Renal pelvis (tissue), 12 donors: ENCODE data around the gene ZNRF3. TPM values are rescaled to one million over a fixed set of nuclear protein-coding genes. Genes with fewer than 3 reads are reported as not detected.
"Not testable (repeated sequence)": the region's sequence is repeated elsewhere in the genome, so short reads cannot be mapped to it uniquely, and the experiment has no call there.

Experiments used
- DNase-seq: peaks from one replicate; pipeline ENCODE4 v3.0.0-alpha.2; 2013
- long read RNA-seq, 16 experiments: transcript quantifications; one replicate each; lab custom pipeline, GENCODE V29; 2026
- polyA plus RNA-seq, 3 donors: library from polyadenylated mRNA; unstranded; fragments of 120-200 nt; gene quantifications; one replicate each; pipeline ENCODE4 v1.2.1, GENCODE V29; 2013; ENCODE audit not compliant: insufficient read length in 3 of 3

Gene ZNRF3
- polyA plus RNA-seq, result 10 to 100 TPM; 28.2 to 32.2 (median 31.5) TPM
- long read RNA-seq, donor 1, full-length matches to known transcripts, result 1 of 1 reads
- long read RNA-seq, donor 1, partial matches to known transcripts, result 0 of 1 reads
- long read RNA-seq, donor 1, other reads (novel, unspliced or antisense), result 0 of 1 reads
- long read RNA-seq, donor 2, full-length matches to known transcripts, result 2 of 8 reads
- long read RNA-seq, donor 2, partial matches to known transcripts, result 6 of 8 reads
- long read RNA-seq, donor 2, other reads (novel, unspliced or antisense), result 0 of 8 reads
- long read RNA-seq, donor 3, full-length matches to known transcripts, result 1 of 13 reads
- long read RNA-seq, donor 3, partial matches to known transcripts, result 12 of 13 reads
- long read RNA-seq, donor 3, other reads (novel, unspliced or antisense), result 0 of 13 reads
- long read RNA-seq, donor 4, full-length matches to known transcripts, result 1 of 1 reads
- long read RNA-seq, donor 4, partial matches to known transcripts, result 0 of 1 reads
- long read RNA-seq, donor 4, other reads (novel, unspliced or antisense), result 0 of 1 reads
- long read RNA-seq, donor 5, full-length matches to known transcripts, result 1 of 1 reads
- long read RNA-seq, donor 5, partial matches to known transcripts, result 0 of 1 reads
- long read RNA-seq, donor 5, other reads (novel, unspliced or antisense), result 0 of 1 reads
- long read RNA-seq, donor 6, full-length matches to known transcripts, result 3 of 10 reads
- long read RNA-seq, donor 6, partial matches to known transcripts, result 7 of 10 reads
- long read RNA-seq, donor 6, other reads (novel, unspliced or antisense), result 0 of 10 reads
- long read RNA-seq, donor 7, full-length matches to known transcripts, result 1 of 13 reads
- long read RNA-seq, donor 7, partial matches to known transcripts, result 12 of 13 reads
- long read RNA-seq, donor 7, other reads (novel, unspliced or antisense), result 0 of 13 reads
- long read RNA-seq, donor 8, result 0 reads
- long read RNA-seq, donor 9, full-length matches to known transcripts, result 3 of 12 reads
- long read RNA-seq, donor 9, partial matches to known transcripts, result 9 of 12 reads
- long read RNA-seq, donor 9, other reads (novel, unspliced or antisense), result 0 of 12 reads
- long read RNA-seq, donor 10, full-length matches to known transcripts, result 1 of 6 reads
- long read RNA-seq, donor 10, partial matches to known transcripts, result 5 of 6 reads
- long read RNA-seq, donor 10, other reads (novel, unspliced or antisense), result 0 of 6 reads
- long read RNA-seq, donor 11, partial matches to known transcripts, result 21 of 21 reads
- long read RNA-seq, donor 11, other reads (novel, unspliced or antisense), result 0 of 21 reads
- long read RNA-seq, donor 12, full-length matches to known transcripts, result 6 of 28 reads
- long read RNA-seq, donor 12, partial matches to known transcripts, result 22 of 28 reads
- long read RNA-seq, donor 12, other reads (novel, unspliced or antisense), result 0 of 28 reads
- long read RNA-seq, donor 13, partial matches to known transcripts, result 5 of 5 reads
- long read RNA-seq, donor 13, other reads (novel, unspliced or antisense), result 0 of 5 reads
- long read RNA-seq, donor 14, full-length matches to known transcripts, result 3 of 48 reads
- long read RNA-seq, donor 14, partial matches to known transcripts, result 45 of 48 reads
- long read RNA-seq, donor 14, other reads (novel, unspliced or antisense), result 0 of 48 reads
- long read RNA-seq, donor 15, full-length matches to known transcripts, result 2 of 2 reads
- long read RNA-seq, donor 15, partial matches to known transcripts, result 0 of 2 reads
- long read RNA-seq, donor 15, other reads (novel, unspliced or antisense), result 0 of 2 reads
- long read RNA-seq, donor 16, full-length matches to known transcripts, result 2 of 27 reads
- long read RNA-seq, donor 16, partial matches to known transcripts, result 25 of 27 reads
- long read RNA-seq, donor 16, other reads (novel, unspliced or antisense), result 0 of 27 reads

GRCh38 chr22:28882878-28883656, at the start of gene ZNRF3:
Gene ZNRF3, plus strand, starts transcription at chr22:28883572. Its CDS starts 195 bp downstream, at chr22:28883767.
- DNase-seq, result peak; percentile 91

- DNase-seq, result no peak
These were observed 47.7 kb upstream of the ZNRF3 start for GRCh38 chr22:28835630-28836189.

- DNase-seq, result no peak
These were observed 45.7 kb upstream of the ZNRF3 start for GRCh38 chr22:28837640-28838039.

GRCh38 chr22:28838971-28839370, 44.4 kb upstream of the ZNRF3 start:
- DNase-seq, result no peak

GRCh38 chr22:28841111-28841510, 42.3 kb upstream of the ZNRF3 start:
- DNase-seq, result no peak

- DNase-seq, result no peak
These were observed 39.7 kb upstream of the ZNRF3 start for GRCh38 chr22:28843633-28844032.

- DNase-seq, result not testable (repeated sequence)
These were observed 39.1 kb upstream of the ZNRF3 start for GRCh38 chr22:28844277-28844676.

- DNase-seq, result no peak
These were observed 36.4 kb upstream of the ZNRF3 start for GRCh38 chr22:28846994-28847393.

GRCh38 chr22:28855355-28856094, 27.8 kb upstream of the ZNRF3 start:
- DNase-seq, result peak; percentile 83

- DNase-seq, result no peak
These were observed 27.3 kb upstream of the ZNRF3 start for GRCh38 chr22:28856095-28856455.

- no peak for DNase-seq
These were observed 26.1 kb upstream of the ZNRF3 start for GRCh38 chr22:28857288-28857687.

- no peak for DNase-seq
These were observed 18.3 kb upstream of the ZNRF3 start for GRCh38 chr22:28864878-28865596.

- DNase-seq, result no peak
These were observed 16.2 kb upstream of the ZNRF3 start for GRCh38 chr22:28867191-28867590.

GRCh38 chr22:28868389-28868788, 15.0 kb upstream of the ZNRF3 start:
- DNase-seq, result not testable (repeated sequence)

- no peak for DNase-seq
These were observed 13.6 kb upstream of the ZNRF3 start for GRCh38 chr22:28869736-28870135.

GRCh38 chr22:28873183-28873963, 10.0 kb upstream of the ZNRF3 start:
- DNase-seq, result no peak

GRCh38 chr22:28874061-28874460, 9.3 kb upstream of the ZNRF3 start:
- no peak for DNase-seq
